Measurements from ENCODE around the gene ULK4.
A peak's percentile ranks its signal among the peaks of the same experiment; 100 is the strongest.
"Not testable (repeated sequence)": the region's sequence is repeated elsewhere in the genome, so short reads cannot be mapped to it uniquely, and the experiment has no call there.

ULK4 gene

DNA sequence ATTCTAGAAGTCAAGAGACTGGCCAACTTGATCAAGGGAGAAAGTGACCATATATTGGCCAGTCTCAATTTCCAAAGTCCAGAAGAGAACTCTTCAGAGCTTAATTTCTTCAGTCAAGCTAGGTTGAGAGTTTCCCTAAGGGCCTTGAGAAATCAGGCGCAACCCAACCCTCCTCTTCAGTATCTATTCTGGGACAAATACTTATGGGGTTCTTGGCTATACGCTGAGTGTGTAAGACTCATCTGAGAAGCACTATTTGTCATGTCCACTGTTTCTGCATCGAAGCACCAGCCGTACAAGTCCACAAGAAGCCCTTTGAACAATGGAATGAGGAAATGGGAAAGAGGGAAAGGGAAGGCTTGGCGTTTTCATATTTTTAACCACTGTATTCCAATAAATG is 383.1 kb downstream of the ULK4 start:
- no peak for DNase-seq (ENCODE audit: low spot score)

DNA sequence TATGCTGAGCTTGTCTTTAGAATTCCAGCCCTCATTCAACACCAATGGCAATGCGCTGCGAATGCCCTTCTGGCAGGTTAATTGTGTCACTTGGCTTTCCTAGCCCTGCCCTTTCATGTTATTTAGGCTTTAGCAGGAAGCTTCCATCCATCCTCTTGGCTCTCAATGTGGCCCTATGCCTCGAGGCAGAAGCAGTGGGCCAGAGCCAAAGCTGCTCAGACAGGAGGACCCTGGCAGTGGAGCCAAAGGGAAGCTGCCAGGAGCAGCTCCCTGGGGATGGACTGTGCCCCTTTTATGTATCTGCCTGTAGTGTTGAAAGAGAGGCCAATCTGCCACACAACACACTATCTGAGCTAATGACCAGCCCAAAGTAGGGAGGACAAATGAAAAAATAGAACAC is 386.2 kb downstream of the ULK4 start:
- no peak for DNase-seq (ENCODE audit: low spot score)

GRCh38 chr3:41574900-41575299 is 387.0 kb downstream of the ULK4 start:
- DNase-seq (ENCODE audit: low spot score) = no peak

DNA sequence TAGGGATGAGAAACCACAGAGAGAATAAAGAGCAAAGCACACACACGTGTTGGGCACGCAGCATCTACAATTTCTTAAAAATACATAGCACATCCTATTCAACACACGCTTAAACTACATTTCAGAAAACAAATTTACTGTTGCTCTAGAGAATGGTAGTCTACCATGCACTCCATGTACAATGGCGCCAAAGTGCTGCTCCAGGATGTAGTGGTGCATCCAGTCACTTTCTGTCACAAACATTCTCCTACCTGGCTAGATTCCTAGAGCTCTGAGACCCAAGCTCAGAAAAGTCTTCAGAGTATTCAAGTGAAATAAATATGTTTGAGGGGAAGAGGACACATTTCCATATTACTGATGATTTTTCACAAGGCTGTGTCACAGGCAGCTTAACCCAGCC is 388.3 kb downstream of the ULK4 start:
- no peak for DNase-seq (ENCODE audit: low spot score)

DNA sequence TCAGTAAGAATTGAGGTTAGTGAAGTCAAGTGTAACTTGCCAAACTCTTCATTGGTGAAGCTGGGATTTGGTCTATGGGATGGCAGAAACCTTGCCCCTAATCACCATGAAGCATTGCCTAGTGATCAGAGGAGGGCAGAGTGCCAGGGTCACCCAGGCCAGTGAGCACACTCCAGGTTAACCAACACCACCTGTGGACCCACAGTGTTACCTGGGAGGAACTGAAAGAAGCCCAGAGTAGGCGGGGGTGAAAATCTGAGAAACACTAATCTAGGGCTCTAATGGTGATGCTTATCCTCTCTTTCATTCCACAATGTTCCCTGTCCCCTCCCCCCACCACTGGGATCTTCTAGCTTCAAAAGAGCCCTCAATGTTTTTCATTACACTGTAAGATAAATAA is 389.8 kb downstream of the ULK4 start:
- no peak for DNase-seq (ENCODE audit: low spot score)

DNA sequence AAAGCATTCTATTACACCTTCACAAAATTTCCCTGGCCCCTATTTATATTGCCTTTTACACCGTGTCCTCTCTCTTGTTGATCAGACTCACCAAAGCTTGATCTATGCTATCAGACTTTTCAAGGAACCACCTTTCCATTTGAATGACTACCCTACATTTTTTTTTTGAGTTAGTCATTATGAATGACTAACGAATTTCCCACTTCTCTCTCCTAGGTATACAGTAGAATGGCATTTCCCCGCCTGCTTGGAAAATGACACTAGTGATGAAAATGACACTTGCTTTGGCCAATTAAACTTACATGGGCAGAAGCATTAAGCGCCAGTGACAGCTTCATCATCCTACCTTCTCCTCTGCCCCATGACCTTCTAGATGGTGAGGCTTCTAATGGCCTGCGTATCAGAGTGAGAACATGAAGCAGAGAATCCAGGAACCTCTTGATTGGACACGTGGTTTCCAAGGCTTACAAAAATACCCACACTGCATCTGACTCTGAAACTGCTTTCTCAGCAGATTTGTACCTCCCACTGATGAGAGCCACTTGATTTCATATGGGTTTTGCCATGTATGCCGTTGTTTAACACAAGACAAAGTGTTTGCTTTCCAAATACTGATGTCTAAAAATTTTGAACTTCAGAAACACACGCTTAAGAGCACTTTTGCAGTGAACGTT is 392.1 kb downstream of the ULK4 start:
- peak; percentile 71 for DNase-seq (ENCODE audit: low spot score)

DNA sequence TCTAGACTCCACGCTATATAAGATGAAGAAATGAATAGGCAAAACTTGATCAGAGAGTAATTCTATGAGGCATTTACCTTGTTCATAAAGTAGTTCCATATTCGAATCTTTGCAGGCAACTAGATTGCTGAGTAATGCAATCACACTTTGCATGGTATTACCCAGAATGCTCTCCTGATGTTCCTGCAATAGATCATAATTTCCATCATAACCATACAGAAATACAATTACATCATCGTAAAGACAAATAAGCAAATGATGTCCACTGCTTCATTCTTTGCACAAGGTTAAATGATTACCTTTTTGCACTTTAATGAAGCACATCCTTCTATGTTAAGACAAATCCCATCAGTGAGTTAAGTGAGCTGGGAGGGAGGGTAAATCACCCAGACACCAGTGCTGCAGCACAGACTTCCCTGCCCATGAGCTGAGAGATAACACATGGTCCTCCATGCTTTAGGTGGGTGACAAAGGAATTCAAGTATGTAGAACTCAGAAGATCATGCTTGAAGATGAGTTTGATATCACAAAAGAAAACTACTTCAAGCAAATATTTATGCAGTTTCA is 395.9 kb downstream of the ULK4 start:
- peak; percentile 14 for DNase-seq (ENCODE audit: low spot score)

- no peak for DNase-seq (ENCODE audit: low spot score)
These were observed 396.9 kb downstream of the ULK4 start for GRCh38 chr3:41565003-41565402.

DNA sequence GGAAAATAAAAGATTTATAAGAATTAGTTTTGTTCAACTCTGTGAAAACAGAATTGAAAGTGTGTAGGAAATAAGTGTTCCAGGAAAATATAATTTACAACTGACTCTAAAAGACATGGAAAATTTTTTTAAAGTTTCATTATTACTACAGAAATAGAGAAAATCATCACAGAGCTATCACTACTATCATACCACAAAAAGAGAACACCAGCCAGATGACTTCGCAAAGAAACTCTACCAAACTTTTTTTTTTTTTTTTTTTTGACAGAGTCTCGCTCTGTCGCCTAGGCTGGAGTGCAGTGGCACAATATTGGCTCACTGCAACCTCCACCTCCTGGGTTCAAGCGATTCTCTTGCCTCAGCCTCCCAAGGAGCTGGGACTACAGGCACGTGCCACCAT is 405.7 kb downstream of the ULK4 start:
- DNase-seq (ENCODE audit: low spot score) = not testable (repeated sequence)

- DNase-seq (ENCODE audit: low spot score) = no peak
These were observed 428.9 kb downstream of the ULK4 start for GRCh38 chr3:41532976-41533375.

DNA sequence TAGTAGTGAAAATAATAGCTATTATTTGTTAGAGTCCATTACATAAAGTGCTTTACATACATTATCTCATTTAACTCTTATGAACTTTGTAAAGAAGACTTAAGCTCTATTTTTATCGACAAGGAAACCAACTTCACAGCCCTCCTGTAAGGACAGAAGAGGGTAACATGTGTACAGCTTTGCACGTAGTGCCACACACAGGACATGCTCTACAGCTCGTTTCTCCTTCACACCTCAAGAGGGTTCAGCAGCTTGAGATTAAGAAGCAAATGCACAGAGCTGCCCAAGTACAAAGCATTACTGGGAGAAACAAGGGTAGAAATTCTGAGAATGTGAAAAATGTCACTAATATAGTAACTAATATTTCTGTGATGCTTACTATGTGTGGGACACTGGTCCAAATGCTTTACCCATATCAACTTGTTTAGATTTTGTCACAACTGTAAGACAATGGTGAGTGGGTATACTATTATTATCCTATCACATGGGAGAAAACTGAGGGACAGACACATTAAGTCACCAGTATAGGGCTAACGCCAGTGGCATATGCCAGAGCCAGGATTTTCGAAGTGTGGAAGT is 434.8 kb downstream of the ULK4 start:
- DNase-seq (ENCODE audit: low spot score) = no peak

DNA sequence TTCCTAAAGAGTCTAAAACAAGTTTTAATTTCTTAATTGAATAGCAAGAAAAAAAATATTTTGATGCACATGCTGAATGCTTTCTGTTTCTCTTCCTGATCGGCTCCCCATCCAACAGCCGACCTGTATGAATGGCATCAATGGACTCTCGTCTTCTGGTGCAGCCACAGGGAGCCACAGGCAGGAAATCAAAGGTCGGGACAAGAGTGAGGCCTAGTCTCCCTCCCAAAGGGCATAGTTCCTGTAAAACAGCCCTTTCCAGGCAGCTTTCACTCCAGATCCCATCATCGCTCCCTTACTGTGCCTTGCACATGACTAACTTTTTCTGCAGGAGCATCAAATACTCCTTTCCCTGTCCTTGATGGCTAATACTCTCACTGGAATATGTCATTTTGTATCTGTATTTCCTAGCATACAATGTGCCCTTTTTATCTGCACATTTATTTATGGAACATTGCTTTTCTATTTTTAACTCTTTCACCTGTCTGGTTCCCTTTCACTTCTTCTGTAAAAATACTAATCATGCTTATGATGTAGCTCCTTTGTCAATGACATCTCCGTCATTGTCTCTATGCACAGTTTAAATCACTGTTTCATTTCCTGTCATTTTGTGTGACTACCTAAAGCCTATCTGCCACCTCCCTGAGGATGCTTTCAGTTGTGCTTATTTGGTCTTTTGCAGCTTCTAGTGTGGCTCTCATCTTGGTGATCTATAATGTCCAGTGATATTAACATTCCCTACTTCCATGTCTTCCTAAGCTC is 436.4 kb downstream of the ULK4 start:
- DNase-seq (ENCODE audit: low spot score) = no peak

GRCh38 chr3:41523897-41524296 is 438.0 kb downstream of the ULK4 start:
- DNase-seq (ENCODE audit: low spot score) = no peak

- no peak for DNase-seq (ENCODE audit: low spot score)
These were observed 439.3 kb downstream of the ULK4 start for GRCh38 chr3:41522612-41523011.

DNA sequence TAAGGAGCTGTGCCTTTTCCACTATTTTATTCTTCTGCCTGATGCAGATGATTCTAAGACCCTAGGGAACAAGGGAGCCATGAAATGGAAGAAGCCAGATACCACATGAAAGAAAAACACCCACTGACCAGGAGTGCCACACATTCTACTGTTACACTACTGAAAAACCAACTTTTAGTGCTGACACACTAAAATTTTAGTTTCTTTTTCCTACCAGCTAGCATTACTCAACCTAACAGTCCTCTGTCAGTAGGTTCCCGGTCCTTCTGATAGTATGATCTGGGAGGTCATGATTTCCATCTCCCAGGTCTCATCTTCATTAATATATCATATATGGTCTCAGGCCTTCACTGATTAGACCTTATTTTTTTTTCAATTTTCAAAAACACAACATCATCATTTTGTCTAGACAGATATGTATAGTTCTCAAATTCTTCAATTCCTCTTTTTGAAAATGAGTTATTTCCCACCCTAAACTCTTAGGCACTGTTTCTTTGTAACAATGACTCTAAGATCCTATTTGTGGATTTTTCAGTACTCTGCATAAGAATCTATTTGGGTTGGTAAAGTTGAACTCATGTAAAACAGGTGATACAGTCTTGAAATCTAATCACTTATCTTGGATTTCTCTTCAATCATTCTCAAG is 440.8 kb downstream of the ULK4 start:
- no peak for DNase-seq (ENCODE audit: low spot score)

DNA sequence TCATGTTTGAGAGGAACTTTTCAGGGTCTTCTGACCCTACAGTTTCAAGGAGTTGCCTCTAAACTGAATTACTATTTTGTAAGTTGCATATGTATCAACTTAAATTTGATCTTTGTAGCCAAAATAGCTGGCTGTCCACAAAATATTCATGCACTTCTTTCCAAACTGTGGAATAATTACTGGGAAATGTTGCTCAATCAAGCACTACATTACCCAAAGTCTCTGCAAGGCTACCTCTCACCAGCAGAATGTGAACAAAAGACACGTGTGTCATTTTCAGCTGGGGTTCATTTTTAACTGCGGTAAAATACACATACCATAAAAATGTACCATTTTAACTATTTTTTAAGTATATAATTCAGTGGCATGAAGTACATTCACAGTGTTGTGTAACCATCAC is 442.2 kb downstream of the ULK4 start:
- no peak for DNase-seq (ENCODE audit: low spot score)

- no peak for DNase-seq (ENCODE audit: low spot score)
These were observed 443.3 kb downstream of the ULK4 start for GRCh38 chr3:41518626-41519025.

GRCh38 chr3:41508063-41508696 is 453.7 kb downstream of the ULK4 start:
- peak; percentile 23 for DNase-seq (ENCODE audit: low spot score)

DNA sequence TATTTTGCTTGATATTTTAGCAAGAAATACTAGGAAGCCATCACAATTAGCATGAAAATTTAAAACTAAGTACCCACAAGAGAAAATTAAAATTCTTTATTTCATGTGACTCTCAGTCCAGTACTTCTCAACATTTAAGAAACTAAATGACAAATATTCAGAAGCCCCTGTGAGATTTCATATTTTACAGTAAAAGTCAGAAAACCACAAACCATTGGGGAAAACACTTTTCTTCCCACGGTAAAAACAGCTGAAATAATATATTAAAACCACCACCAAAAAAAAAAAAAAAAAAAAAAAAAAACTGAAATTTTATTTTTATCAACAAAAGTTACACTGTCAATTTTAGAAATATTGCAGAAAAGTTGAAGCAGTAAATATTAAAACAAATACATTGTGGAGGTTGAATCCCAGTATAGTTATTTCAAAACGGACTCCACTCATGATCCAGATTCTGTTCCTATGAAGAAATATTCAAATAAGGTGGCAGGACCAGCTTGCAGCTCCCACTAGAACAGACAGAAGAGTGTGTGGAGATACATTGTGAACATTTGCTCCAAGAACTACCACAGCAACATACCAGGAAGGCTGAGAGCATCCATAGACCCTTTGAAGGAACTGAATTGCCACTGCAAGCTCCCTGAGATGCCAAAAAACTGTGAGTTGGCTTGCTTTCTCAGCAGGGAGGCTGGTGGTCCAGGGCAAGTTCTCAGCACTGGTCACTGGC is 454.4 kb downstream of the ULK4 start:
- DNase-seq (ENCODE audit: low spot score) = no peak

DNA sequence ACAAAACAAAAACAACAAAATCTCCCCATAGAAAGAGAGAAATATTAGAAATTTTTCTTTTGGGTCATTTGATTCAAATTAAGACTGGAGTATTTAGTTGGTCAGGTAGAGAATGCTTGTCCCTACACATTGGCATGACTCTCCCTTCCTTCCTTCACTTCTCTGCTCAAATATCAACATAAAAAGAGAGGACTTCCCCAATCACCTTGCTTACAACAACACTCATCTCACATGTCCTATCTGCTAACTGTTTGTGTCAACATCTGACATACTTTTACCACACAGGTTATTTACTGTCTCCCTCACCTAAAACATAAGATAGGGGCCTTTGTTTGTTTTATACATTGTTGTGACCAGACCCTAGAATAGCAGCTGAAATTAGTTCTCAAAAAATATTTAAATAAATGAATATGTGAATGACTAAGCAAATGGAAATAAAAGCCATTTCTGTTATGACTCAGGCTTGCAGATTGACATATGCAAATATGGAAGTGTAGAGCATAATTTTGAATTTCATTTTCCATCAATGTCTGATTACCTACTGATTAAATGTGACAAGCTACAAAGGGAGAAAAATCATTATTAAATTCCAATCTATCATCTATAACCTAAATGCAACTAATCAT is 457.8 kb downstream of the ULK4 start:
- no peak for DNase-seq (ENCODE audit: low spot score)

DNA sequence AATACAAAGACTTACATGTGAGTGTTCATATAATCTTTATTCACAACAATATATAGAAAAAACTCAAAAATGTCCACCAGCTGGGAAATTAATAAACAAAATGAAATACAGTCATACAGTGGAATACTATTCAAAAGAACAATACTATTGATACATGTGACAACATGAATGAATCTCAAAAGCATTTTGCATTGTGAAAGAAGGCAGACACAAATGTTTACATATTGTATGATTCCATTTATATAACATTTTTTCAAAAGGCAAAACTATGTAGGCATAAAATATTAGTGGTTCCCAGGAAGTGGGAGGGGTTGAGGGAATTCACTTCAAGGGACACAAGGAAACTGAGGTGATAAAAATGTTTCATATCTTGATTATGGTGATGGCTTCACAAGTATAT is 459.4 kb downstream of the ULK4 start:
- no peak for DNase-seq (ENCODE audit: low spot score)

All from kidney tubule cell (primary cell).